ENCODE data around the gene ADCY9.

Gene ADCY9

GRCh38 chr16:4057439-4057877, 58.8 kb downstream of the ADCY9 start:
- TF ChIP-seq CTCF (IDR thresholded peaks at IDR 0.05; ENCODE audit: insufficient read depth, low read depth, low read length, missing control alignments) = no peak
- no peak overlapping the region for H3K4me3 ChIP-seq (ENCODE audit: low read length)
- DNase-seq (ENCODE audit: low read depth) = no peak

GRCh38 chr16:4056161-4057105, 59.8 kb downstream of the ADCY9 start:
- no peak overlapping the region for H3K4me3 ChIP-seq (ENCODE audit: low read length)
- no peak for TF ChIP-seq CTCF (IDR thresholded peaks at IDR 0.05; ENCODE audit: insufficient read depth, low read depth, low read length, missing control alignments)
- no peak for DNase-seq (ENCODE audit: low read depth)

GRCh38 chr16:4055748-4056147, 60.5 kb downstream of the ADCY9 start:
- DNase-seq (ENCODE audit: low read depth) = no peak
- no peak for TF ChIP-seq CTCF (IDR thresholded peaks at IDR 0.05; ENCODE audit: insufficient read depth, low read depth, low read length, missing control alignments)
- no peak overlapping the region for H3K4me3 ChIP-seq (ENCODE audit: low read length)

- H3K4me3 ChIP-seq (ENCODE audit: low read length) = peak overlapping the region; percentile 9
- no peak for DNase-seq (ENCODE audit: low read depth)
- TF ChIP-seq CTCF (IDR thresholded peaks at IDR 0.05; ENCODE audit: insufficient read depth, low read depth, low read length, missing control alignments) = no peak
These were observed 62.9 kb downstream of the ADCY9 start for GRCh38 chr16:4053301-4053845.

GRCh38 chr16:4052801-4053293, 63.4 kb downstream of the ADCY9 start:
- no peak overlapping the region for H3K4me3 ChIP-seq (ENCODE audit: low read length)
- TF ChIP-seq CTCF (IDR thresholded peaks at IDR 0.05; ENCODE audit: insufficient read depth, low read depth, low read length, missing control alignments) = no peak
- DNase-seq (ENCODE audit: low read depth) = peak; percentile 89

GRCh38 chr16:4052096-4052495, 64.1 kb downstream of the ADCY9 start:
- no peak for DNase-seq (ENCODE audit: low read depth)
- H3K4me3 ChIP-seq (ENCODE audit: low read length) = no peak overlapping the region
- TF ChIP-seq CTCF (IDR thresholded peaks at IDR 0.05; ENCODE audit: insufficient read depth, low read depth, low read length, missing control alignments) = no peak

Data from epithelial cell of esophagus (primary cell).